Cerebellar nuclear complex (tissue), 1 donor: Measurements from ENCODE around the gene C17orf58.
A peak's percentile ranks its signal among the peaks of the same experiment; 100 is the strongest.
"Not testable (repeated sequence)": the region's sequence is repeated elsewhere in the genome, so short reads cannot be mapped to it uniquely, and the experiment has no call there.

Experiments used
- DNase-seq, 2 experiments: peaks; one replicate each; lab custom pipeline; 2025; lab: John Stamatoyannopoulos, UW

C17orf58 gene

DNA sequence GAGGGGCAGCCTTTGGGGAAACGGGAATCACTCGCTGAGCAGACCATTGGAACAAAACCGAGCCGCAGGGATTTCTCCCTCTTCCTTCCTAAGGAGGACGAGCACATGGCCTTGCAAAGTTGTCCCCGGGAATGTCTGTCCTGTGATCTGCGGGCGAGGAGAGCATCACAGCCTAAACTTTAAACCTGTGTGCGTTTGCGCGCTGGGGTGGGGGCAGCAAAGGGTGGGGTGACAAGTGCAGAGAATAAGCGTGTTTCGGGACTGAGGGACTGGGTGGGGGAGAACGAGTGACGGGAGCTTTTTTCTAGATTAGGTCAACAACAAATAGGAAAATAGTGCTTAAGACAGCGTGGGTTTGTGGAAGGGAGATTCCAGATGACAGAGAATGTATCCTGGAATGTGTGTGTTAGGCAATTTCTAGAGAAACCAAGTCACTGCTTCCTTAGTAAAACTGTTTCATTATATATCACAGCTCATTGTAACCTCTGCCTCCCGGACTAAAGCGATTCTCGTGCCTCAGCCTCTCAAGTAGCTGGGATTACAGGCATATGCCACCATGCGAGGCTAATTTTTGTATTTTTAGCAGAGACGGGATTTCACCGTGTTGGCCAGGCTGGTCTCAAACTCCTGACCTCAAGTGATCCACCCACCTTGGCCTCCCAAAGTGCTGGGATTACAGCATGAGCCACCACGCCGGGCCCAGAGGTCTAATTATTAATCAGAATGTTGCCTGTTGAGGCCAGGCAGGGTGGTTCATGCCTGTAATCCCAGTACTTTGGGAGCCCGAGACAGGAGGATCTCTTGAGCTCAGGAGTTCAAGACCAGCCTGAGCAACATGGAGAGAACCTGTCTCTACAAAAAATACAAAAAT, at the start of gene C17orf58:
C17orf58 (minus strand) TSS at position 169 of the 871 bp plus-strand sequence. CDS start 271 bp downstream, outside the sequence.
- DNase-seq, result not testable (repeated sequence)

DNA sequence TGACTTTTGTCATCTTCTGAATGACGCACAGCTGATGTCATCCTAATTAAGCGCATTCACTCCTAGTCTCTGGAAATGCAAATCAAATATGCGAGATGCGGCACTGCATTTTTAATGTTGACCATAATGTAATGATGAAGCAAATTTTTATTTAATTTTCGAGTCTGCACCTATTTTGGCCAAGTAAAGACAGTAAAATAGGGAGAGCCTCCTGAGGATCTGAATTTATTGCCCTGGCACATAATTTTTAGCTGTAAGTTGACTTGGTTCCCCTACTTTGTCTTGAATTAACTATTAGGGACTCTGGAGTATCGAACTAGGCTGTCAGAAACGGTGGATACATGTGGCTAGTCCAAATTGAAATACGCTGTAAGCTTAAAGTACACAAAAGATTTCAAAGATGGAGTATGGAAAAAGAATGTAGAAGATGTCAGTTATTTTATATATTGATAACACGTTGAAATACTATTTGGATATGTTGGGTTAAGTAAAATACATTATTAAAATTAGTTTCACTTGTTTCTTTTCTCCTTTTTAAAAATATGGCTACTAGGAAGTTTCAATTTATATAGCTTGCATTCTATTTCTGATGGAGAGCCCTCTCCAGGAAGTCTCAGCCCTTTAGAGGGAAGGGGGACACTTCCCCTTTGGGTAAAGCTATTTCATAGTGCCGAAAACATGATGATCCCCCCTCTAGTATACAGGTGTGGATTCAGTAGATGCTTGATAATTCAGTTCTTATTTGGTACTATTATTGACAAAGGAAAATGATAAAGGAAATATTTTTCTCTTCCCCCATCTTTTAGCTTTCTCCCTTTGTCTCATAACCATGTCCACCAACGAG, 40.3 kb upstream of the C17orf58 start:
- no peak for DNase-seq

DNA sequence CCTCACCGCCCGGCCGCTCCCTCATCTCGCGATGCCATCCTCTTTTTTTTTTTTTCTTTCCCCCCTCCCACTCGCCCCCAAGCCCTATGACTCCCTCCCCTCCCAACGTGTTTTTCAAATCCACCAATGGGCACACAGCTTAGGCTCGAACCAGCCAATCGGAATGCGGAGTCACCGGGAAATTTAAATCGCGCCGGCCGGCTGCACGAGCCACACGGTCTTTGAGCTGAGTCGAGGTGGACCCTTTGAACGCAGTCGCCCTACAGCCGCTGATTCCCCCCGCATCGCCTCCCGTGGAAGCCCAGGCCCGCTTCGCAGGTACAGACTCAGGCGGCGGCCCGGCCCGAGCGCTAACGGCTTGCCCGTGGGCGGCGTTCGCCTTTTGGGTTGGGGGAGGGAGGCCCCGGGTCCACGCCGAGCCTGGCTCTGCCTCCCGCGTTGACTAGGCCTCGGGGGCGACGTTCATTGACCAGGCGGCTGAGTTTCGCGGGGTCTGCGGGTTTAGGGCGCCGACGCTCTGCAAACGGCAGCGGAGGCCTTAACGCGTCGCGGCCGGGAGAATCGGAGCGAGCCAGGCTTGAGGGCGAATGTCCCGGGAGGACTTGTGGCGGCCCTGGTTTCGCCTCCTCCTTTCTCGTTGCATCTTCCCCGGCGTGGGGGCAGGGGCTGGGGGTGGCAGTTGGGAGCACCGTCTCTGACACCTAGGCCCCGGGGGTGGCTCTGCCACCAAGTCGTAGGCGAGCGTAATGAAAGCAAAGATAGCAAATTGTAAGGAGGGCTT, 39.4 kb upstream of the C17orf58 start, which contains the start of gene KPNA2:
KPNA2 (plus strand) TSS at position 213 of the 781 bp plus-strand sequence. CDS start 1,398 bp downstream, outside the sequence.
- peak; percentile 59 to 87 for DNase-seq

DNA sequence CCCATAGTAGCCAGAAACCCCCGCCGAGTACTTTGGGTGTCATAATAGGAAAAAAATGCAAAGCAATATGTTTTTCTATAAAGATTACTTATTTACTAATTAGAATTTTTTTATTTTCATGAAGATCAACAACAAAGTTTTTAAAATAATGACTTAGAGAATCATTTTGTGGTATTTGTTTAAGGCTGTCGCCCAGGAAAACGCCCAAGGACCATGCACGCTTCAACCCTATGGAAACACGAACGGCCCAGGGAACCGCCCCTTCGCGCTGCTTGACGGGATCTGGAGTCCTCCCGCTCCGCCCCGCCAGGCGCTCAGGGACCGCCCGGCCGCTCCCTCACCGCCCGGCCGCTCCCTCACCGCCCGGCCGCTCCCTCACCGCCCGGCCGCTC, 38.9 kb upstream of the C17orf58 start:
- peak in 1 of 2 experiments; percentile 87 for DNase-seq

DNA sequence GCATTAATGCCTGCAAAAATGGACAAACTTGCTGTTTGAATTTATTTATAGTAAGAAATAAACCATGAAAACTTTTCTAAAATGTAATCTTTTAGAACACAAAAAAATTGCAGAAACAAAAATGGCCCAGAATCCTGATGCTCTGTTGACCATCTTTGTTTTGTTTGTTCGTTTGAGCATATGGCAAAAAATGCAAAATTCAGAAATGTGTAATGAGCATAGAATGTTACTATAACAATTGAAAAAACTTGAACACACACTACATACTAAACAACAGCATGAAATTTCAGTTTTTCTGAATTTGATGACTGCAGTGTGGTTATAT, 38.1 kb upstream of the C17orf58 start:
- no peak for DNase-seq

DNA sequence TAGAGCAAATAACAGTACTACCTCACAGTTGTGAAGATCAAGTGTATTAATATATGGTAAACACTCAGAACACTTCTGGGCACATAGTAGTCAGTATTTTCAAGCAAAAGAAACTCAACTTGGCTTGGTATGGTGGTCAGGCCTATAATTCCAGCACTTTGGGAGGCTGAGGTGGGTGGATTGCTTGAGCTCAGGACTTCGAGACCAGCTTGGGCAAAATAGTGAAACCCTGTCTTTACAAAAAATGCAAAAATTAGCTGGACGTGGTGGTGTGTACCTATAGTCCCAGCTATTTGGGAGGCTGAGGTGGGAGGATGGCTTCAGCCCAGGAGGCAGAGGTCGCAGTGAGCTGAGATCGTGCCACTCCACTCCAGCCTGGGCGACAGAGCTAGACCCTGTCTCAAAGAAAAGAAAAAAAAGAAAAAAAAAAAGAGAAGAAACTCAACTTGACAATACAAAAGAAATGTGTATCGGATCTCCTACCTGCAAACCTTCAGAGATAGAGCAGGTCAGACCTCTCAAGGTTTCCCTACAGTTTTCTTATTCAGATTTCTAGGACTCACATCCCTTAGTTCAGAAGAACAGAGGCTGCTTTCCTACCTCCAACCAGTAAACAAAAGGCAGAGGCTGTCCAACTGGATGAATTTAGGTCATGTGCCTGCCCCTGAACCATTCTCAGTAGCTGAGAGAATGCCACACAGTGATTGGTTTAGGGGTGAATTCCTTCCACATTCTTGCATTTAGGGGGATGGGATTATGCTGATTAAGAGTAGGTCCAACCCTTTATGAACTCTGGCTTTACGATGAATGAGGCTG, 37.6 kb upstream of the C17orf58 start:
- DNase-seq, result no peak

DNA sequence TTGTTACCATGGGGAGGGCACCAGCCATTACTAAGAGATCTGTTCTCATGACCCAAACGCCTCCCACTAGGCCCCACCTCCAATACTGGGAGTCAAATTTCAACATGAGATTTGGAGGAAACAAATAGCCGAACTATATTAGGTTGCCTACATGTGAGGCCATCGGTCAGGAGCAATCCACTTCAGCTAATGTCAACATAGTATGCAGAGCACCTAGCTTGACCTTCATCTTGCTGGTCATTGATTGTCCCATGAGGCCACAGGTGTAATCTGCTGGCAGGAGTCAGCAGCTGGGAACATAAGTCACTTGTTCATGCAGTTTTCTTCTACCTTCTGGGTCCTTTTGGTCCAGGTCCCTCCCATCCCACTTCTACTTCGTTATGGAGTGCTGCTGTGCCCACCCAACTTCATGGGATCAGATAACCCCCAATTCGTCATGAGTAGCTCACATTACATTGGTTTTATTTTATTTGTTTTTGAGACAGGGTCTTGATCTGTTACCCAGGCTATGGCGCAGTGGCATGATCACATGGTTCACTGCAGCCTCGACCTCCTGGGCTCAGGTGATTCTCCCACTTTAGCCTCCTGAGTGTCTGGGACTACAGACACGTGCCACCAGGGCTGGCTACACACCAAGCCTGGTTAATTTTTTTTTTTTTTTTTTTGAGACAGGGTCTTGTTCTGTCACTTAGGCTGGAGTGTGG, 33.4 kb upstream of the C17orf58 start:
- no peak for DNase-seq

DNA sequence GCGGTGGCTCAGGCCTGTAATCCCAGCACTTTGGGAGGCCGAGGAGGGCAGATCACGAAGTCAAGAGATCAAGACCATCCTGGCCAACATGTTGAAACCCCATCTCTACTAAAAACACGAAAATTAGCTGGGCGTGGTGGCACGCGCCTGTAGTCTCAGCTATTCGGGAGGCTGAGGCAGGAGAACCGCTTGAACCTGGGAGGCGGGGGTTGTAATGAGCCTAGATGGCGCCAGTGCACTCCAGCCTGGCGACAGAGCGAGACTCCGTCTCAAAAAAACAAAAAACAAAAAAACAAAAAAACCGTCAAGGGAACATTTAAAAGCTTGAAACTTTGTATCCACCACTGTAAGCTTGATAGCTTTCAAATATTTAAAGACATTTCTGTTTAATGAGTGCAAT, 26.3 kb upstream of the C17orf58 start:
- DNase-seq, result not testable (repeated sequence)

DNA sequence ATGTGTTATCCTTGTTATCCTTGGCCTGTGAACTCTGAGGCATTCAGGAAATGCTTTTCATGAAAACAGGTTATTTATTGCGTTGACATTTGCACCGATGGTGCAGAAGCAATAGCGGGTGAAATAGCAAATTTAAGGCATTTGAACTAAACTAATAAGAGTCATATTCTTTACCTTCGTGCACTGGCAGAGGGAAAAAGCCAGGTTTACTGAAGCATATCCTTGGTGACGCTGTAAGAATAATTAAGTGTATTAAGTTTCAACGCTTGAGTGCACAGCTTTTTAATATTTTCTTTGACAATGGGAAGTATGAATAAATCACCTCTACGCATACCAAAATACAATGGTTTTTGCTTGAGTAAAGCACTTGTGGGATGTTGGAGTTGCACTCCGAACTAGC, 25.7 kb upstream of the C17orf58 start:
- no peak for DNase-seq

DNA sequence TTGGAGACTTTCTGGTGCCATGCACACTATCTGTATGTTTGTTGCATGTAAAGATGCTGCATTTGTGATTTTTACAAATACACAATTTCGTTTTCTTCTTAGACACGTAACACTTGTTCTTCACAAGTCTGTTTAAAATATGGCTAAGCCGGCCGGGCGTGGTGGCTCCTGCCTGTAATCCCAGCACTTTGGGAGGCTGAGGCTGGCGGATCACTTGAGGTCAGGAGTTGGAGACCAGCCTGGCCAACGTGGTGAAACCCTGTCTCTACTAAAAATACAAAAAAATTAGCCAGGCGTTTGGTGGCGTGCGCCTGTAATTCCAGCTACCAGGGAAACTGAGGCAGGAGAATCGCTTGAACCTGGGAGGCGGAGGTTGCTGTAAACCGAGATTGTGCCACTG, 24.5 kb upstream of the C17orf58 start:
- DNase-seq, result not testable (repeated sequence)

DNA sequence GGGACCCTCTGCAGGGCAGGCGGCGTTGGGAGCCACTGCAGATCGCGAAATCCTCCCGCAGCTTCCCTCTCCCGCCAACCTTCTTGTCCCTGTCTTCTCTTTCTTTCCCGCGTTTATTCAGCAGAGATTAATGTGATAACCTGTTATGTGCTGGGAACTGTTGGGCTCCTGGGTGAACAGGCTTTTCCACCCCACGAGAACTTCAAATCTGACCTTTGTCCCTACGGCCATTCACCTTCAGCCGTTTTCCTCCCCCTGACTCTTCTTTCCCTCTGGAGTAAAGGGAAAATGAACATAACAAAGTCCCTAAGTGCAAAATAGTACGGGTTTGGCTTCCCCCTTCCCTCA, 24.1 kb upstream of the C17orf58 start:
- DNase-seq, result no peak

DNA sequence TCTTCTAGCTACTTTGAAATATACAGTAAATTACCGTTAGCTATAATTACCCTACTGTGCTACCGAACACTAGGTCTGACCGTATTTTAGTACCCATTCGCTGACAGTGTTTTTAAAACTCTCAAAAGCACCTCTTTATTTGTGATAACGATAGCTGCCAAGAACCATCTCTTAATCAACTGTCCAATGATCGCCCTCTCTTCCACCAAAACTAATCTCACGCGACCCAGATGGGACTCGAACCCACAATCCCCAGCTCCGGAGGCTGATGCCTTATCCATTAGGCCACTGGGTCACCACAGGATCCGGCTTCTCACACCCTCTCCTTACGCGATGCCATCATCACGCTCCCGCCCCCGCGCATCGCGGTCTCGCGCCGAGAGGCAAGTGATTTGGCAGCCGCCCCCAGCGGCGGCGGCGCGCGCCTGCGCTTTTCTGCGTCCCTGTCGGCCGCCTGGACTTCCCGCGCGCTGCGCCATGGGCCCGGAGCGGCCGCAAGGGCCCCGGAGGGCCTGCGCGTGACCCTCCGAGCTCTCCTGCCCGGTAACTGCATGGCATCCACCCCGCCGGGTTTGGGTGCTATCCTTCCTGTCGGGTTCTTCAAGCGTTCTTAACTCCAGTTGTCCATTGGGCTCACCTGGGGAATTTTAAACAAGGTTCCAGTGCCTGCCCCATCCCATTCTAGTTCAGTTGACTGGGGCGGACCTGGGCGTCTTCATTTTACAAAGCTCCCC, 23.6 kb upstream of the C17orf58 start:
- peak; percentile 70 to 89 for DNase-seq

DNA sequence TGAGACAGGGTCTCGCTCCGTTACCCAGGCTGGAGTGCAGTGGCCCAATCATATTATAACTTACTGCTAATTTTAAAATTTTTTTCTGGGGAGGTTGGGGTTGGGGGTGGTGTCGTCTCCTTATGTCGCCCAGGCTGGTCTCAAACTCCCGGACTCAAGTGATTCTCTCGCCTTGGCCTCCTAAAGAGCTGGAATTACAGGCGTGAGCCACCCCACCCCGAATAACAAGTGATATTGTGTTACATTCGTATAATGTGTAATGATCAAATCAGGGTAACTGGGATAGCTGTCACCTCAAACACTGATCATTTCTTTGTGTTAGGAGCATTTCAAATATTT, 23.0 kb upstream of the C17orf58 start:
- DNase-seq, result no peak

DNA sequence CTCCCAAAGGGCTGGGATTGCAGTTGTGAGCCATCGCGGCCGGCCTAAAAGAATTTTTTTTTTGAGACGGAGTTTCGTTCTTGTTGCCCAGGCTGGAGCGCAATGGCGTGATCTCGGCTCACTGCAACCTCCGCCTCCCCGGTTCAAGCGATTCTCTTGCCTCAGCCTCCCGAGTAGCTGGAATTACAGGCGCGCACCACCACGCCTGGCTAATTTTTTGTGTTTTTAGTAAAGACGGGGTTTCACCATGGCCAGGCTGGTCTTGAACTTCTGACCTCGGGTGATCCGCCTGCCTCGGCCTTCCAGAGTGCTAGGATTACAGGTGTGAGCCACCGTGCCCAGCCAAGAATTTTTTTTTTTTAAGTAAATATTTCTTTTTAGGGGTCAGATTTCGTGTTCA, 22.2 kb upstream of the C17orf58 start:
- not testable (repeated sequence) for DNase-seq

DNA sequence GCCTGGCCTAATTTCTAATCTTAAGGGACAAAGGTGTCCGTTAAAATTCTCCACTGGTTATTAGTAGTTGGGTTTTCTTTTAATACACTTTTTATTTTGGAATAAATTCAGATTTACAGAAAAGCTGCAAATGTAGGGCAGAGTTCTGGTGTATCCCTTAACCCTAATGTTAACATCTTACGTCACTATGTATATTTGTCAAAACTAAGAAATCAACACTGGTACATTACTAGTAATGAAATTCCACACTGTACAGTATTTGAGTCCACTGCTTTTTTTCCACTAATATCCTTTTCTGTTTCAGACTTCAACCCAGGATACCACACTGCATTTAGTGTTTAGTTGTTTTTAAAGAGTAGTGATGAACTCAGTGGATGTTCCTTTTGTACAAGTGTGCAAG, 20.6 kb upstream of the C17orf58 start:
- DNase-seq, result no peak

DNA sequence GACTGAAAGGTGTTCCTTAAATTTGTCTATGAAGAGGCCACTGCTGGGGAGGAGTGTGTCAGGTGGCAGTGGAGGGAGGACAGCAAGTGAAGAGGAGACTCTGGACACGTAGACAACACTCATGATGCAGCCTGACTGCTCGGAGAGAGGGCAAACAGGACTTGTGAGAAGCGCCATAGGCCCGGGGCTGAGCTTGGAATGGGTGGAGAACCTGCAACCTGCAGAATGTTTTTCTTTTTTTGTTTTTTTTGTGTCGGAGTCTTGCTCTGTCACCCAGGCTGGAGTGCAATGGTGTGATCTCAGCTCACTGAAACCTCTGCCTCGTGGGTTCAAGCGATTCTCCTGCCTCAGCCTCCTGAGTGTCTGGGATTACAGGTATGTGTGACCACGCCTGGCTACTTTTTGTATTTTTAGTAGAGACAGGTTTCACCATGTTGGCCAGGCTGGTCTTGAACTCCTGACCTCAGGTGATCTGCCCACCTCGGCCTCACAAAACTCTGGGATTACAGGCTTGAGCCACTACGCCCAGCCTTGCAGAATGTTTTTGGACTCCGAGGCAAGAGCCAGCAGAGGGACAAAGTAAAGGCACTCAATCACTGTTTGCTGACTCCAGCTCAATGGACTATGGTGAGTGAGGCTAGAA, 18.9 kb upstream of the C17orf58 start:
- no peak for DNase-seq

DNA sequence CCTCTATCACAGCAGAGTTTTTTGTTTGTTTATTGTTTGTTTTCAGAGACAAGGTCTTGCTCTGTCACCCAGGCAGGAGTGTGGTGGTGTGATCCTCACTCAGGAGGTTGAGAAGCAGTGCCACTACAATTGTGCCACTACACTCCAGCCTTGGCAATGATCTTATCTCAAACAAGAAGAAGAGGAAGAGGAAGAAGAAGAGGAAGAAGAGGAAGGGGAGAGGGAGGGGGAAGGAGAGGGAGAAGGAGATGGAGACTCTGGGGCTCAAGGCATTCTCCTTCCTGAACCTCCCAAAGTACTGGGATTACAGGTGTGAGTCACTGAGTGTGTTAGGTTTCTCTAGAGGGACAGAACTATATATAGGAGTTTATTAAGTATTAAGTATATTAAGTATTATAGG, 17.1 kb upstream of the C17orf58 start:
- no peak for DNase-seq

DNA sequence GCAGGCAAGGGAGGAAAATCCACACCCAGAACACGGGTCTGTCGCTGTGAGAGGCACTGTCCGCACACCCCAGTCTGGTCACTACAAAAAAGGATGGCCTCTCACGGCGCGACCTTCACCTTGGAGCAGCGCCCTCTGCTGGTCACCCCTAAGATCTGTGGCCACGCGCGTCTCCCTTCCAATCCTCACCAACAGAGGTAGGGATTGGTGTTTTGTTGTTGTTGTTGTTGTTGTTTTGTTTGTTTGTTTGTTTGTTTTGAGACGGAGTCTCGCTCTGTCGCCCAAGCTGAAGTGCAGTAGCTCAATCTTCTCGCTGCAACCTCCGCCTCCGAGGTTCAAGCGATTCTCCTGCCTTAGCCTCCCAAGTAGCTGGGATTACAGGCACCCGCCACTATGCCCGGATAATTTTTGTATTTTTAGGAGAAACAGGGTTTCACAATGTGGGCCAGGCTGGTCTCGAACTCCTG, 15.0 kb upstream of the C17orf58 start:
- no peak for DNase-seq

DNA sequence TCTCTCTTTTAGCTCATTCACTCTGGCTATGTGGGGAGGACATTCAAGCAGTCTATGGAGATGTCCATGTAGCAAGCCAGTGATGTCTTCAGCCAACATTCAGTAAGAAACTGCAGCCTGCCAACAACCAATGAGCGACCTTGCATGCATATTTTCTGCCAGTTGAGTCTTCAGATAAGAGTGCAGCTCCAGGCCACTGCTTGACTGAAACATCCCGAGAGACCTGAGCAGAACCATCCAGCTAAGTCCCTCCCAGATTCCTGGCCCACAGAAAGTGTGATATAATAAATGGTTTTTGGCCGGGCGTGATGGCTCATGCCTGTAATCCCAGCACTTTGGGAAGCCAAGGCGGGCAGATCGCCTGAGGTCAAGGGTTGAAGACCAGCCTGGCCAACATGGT, 10.5 kb upstream of the C17orf58 start:
- DNase-seq, result no peak

DNA sequence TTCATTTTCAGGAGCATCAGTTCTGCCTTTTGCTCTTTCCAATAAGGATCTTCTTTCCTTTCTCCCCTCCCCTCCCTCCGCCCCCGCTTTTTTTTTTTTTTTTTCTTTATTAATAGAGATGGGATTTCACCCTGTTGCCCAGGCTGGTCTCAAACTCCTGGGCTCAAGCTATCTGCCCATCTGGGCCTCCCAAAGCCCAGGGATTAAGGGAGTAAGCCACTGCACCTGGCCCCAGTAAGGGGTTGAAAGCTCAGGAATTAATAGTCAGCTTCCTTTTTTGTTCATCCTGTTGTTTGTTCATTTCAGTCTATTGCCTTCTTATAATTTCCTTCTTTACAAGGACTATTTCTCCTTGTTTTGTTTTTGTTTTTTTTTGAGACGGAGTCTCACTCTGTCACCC, 7.9 kb upstream of the C17orf58 start:
- DNase-seq, result no peak
